IMR-90 (cell line): Measurements from ENCODE around the gene ALCAM. TPM values are rescaled to one million over a fixed set of nuclear protein-coding genes. Genes with fewer than 3 reads are reported as not detected.

Source experiments
- ATAC-seq: fragments of 200-7000 bp; cut with Tn5 transposase; 2 replicates; pipeline ENCODE4 v1.9.1; 2020; ENCODE audit warnings: low read depth, mild to moderate bottlenecking, moderate library complexity
- BruUV-seq: library from RNA; stranded (reverse); fragments of 400-500 nt; replicated peaks from 2 replicates; lab custom pipeline; 2021; lab: Mats Ljungman, UMichigan
- CTCF ChIA-PET: fragments of 300-600 bp; formaldehyde crosslinking; extraction: SDS; loops from one replicate; lab custom pipeline; 2021; ENCODE audit warnings: antibody characterized with exemption; lab: Yijun Ruan, JAX
- POLR2A ChIA-PET: fragments of 300-600 bp; sonication (Branson Sonifier 250); formaldehyde crosslinking; loops from one replicate; lab custom pipeline; 2022; ENCODE audit warnings: antibody characterized with exemption; ENCODE audit not compliant: unreplicated experiment; lab: Charles Lee
- DNase-seq: peaks from one replicate; pipeline ENCODE4 v3.0.0; 2013
- H2AFZ ChIP-seq: replicated peaks from 2 replicates; pipeline ENCODE3; 2013; ENCODE audit warnings: low read length, mild to moderate bottlenecking; ENCODE audit not compliant: poor library complexity
- H2AK5ac ChIP-seq: 2 replicates; pipeline ENCODE4 v1.6.1; 2013; ENCODE audit warnings: low read depth, low read length, inconsistent platforms
- H2AK9ac ChIP-seq: replicated peaks from 2 replicates; pipeline ENCODE3; 2013; ENCODE audit warnings: mild to moderate bottlenecking, low read depth, low read length, moderate library complexity; ENCODE audit not compliant: poor library complexity
- H2BK120ac ChIP-seq: 2 replicates; pipeline ENCODE4 v1.6.1; 2013; ENCODE audit warnings: low read depth, low read length, inconsistent platforms
- H2BK15ac ChIP-seq: 3 replicates; pipeline ENCODE4 v1.6.1; 2013; ENCODE audit warnings: low read depth, low read length, inconsistent platforms
- H2BK20ac ChIP-seq: 2 replicates; pipeline ENCODE4 v1.6.1; 2013; ENCODE audit warnings: low read depth, mild to moderate bottlenecking, inconsistent platforms, low read length, moderate library complexity
- H2BK5ac ChIP-seq: 2 replicates; pipeline ENCODE4 v1.6.1; 2013; ENCODE audit warnings: mild to moderate bottlenecking, low read depth, low read length, inconsistent platforms; ENCODE audit not compliant: poor library complexity, severe bottlenecking
- H3K14ac ChIP-seq: replicated peaks from 2 replicates; pipeline ENCODE4 v1.6.1; 2013; ENCODE audit warnings: low read depth, low read length, inconsistent platforms
- H3K18ac ChIP-seq: 2 replicates; pipeline ENCODE4 v1.6.1; 2013; ENCODE audit warnings: low read depth, low read length, control low read depth
- H3K23ac ChIP-seq: 2 replicates; pipeline ENCODE4 v1.6.1; 2013; ENCODE audit warnings: low read depth, low read length, inconsistent platforms
- H3K27ac ChIP-seq: 2 replicates; pipeline ENCODE4 v1.5.1; 2013; ENCODE audit warnings: mild to moderate bottlenecking, control low read depth, low read length; ENCODE audit not compliant: insufficient read depth
- H3K27me3 ChIP-seq: 2 replicates; pipeline ENCODE4 v1.6.1; 2013; ENCODE audit warnings: low read length; ENCODE audit not compliant: control insufficient read depth, insufficient read depth
- H3K36me3 ChIP-seq: 2 replicates; pipeline ENCODE4 v1.6.1; 2013; ENCODE audit warnings: low read length, mixed read lengths; ENCODE audit not compliant: control insufficient read depth, insufficient read depth
- H3K4ac ChIP-seq: 2 replicates; pipeline ENCODE4 v1.6.1; 2013; ENCODE audit warnings: low read depth, low read length, inconsistent platforms
- H3K4me1 ChIP-seq: 2 replicates; pipeline ENCODE4 v1.6.1; 2013; ENCODE audit warnings: low read length, mixed read lengths; ENCODE audit not compliant: control insufficient read depth, insufficient read depth
- H3K4me2 ChIP-seq: 2 replicates; pipeline ENCODE4 v1.6.1; 2013; ENCODE audit warnings: low read depth, mild to moderate bottlenecking, control low read depth, low read length, moderate library complexity
- H3K4me3 ChIP-seq: 2 replicates; pipeline ENCODE4 v1.5.1; 2013; ENCODE audit warnings: low read depth, mild to moderate bottlenecking, control low read depth, low read length, moderate library complexity; ENCODE audit not compliant: insufficient read depth
- H3K56ac ChIP-seq: 2 replicates; pipeline ENCODE4 v1.6.1; 2013; ENCODE audit warnings: low read length, inconsistent platforms; ENCODE audit not compliant: insufficient read depth; ENCODE audit errors: extremely low read depth
- H3K79me1 ChIP-seq, 2 experiments: 2 replicates each; pipeline ENCODE4 v1.6.1; 2013; ENCODE audit warnings: low read length in 2 of 2, inconsistent platforms in 1 of 2, low read depth in 1 of 2
- H3K9ac ChIP-seq: 2 replicates; pipeline ENCODE4 v1.6.1; 2013; ENCODE audit warnings: low read depth, low read length, control low read depth
- H3K9me1 ChIP-seq: 2 replicates; pipeline ENCODE4 v1.6.1; 2013; ENCODE audit warnings: low read length, inconsistent platforms; ENCODE audit not compliant: insufficient read depth
- H3K9me3 ChIP-seq: 2 replicates; pipeline ENCODE4 v1.6.1; 2013; ENCODE audit warnings: low read length; ENCODE audit not compliant: control insufficient read depth, insufficient read depth
- H4K20me1 ChIP-seq: 2 replicates; pipeline ENCODE4 v1.6.1; 2013; ENCODE audit warnings: low read length, inconsistent platforms; ENCODE audit not compliant: insufficient read depth
- H4K5ac ChIP-seq: 2 replicates; pipeline ENCODE4 v1.6.1; 2013; ENCODE audit warnings: mild to moderate bottlenecking, low read depth, low read length, control low read depth
- H4K8ac ChIP-seq, 2 experiments: 2 replicates each; pipeline ENCODE4 v1.6.1; 2013; ENCODE audit warnings: low read depth in 2 of 2, low read length in 2 of 2, control low read depth in 1 of 2, inconsistent platforms in 1 of 2
- H4K91ac ChIP-seq: 2 replicates; pipeline ENCODE4 v1.6.1; 2013; ENCODE audit warnings: low read depth, low read length, inconsistent platforms; ENCODE audit not compliant: insufficient read depth
- CEBPB ChIP-seq: IDR thresholded peaks from 2 replicates; pipeline ENCODE4 v1.6.1; 2012; ENCODE audit warnings: low read depth, low read length, improper control_type of control experiment
- NFE2L2 ChIP-seq: fragments of 150-350 bp; IDR thresholded peaks from 2 replicates; pipeline ENCODE4 v1.6.1; 2016; ENCODE audit warnings: low read depth, mild to moderate bottlenecking, low read length
- RCOR1 ChIP-seq: IDR thresholded peaks from 2 replicates; pipeline ENCODE4 v1.6.1; 2012; ENCODE audit warnings: mild to moderate bottlenecking, low read length, improper control_type of control experiment; ENCODE audit not compliant: insufficient replicate concordance
- WGBS, 2 experiments: methylation state at CpG; one replicate each; pipeline versions ENCODE4 v1.1.5 to v1.1.7; 2013; ENCODE audit warnings: missing lambda C conversion rate in 2 of 2; ENCODE audit not compliant: insufficient read length in 1 of 2; ENCODE audit errors: extremely low coverage in 2 of 2; 5-methylcytosine and 5-hydroxymethylcytosine counted together
- dilution Hi-C: fragments of 300-500 bp; cut with HindIII; formaldehyde crosslinking; loops from one replicate; pipeline ENCODE4 v1.14.3; 2018; ENCODE audit warnings: low sequenced_read_pairs; ENCODE audit not compliant: unreplicated experiment
- in situ Hi-C: fragments of 300-500 bp; cut with MboI; formaldehyde crosslinking; loops from 3 replicates; pipeline ENCODE4 v1.14.3; 2019; ENCODE audit warnings: low sequenced_read_pairs, inconsistent platforms, mixed read lengths
- intact Hi-C: fragments of 100-400 bp; cut with micrococcal nuclease; formaldehyde crosslinking; loops from 2 replicates; pipeline ENCODE4 v1.10.0; 2022
- polyA plus RNA-seq, 3 experiments: library from polyadenylated mRNA; depleted of rRNA; stranded (reverse); fragments of >200 nt; gene quantifications; 2 replicates each; pipeline ENCODE4 v1.2.3, GENCODE V29; 2012; ENCODE audit warnings: low replicate concordance in 1 of 3
- total RNA-seq: library from RNA; depleted of rRNA; stranded (reverse); fragments of >200 nt; gene quantifications from 2 replicates; pipeline ENCODE4 v1.2.3, GENCODE V29; 2012

ALCAM gene
- total and polyA plus RNA-seq, 2 of the 4 experiments (the other 2 are of a cell fraction) = 117 to 423 TPM

GRCh38 chr3:105499961-105500360 is 133.3 kb downstream of the ALCAM start:
- in situ Hi-C loops (no loop called here), intact Hi-C loops (no loop called here), dilution Hi-C loops (no loop called here)
- Histone ChIP-seq H2AK5ac (no peak overlapping the region), H3K4me2 (no peak overlapping the region), H2BK20ac (no peak overlapping the region), H3K14ac (no peak overlapping the region), H3K56ac (no peak overlapping the region), H2BK5ac (no peak overlapping the region), H3K36me3 (no peaks in the 10 kb centered on the region), H4K20me1 (peaks cover 9% of the 10 kb centered on the region; the same call in 1 of the 2 replicates), H3K4me3 (no peak overlapping the region), H2AFZ (no peak overlapping the region), H2BK120ac (no peak overlapping the region), H3K79me1 (peaks cover 19 to 50% of the 10 kb centered on the region in 2 experiments), H2BK15ac (no peak overlapping the region), H3K4me1 (peaks cover 14% of the 10 kb centered on the region), H3K9me3 (no peaks in the 10 kb centered on the region), H3K9me1 (peaks cover 11% of the 10 kb centered on the region; the same call in 1 of the 2 replicates), H4K91ac (no peak overlapping the region), H3K27ac (no peak overlapping the region), H3K23ac (no peak overlapping the region), H4K8ac (no peak overlapping the region), H3K4ac (no peak overlapping the region), H3K18ac (no peak overlapping the region), H3K27me3 (no peaks in the 10 kb centered on the region), H2AK9ac (no peak overlapping the region), H4K5ac (no peak overlapping the region), H3K9ac (no peak overlapping the region)
- no peak for ATAC-seq
- ChIA-PET POLR2A (no interaction called here), CTCF (interaction anchor here (0.5 kb wide), 1 partner anchor 20 kb away, joined by 3 read pairs; no protein-coding TSS in a partner anchor)
- no TSS peak for BruUV-seq
- no peak for DNase-seq
- 100% methylated on average over 1 of the region's 1 CpG; no CpG with 5 or more reads in 1 of the 2 experiments for WGBS, 2 experiments
- TF ChIP-seq RCOR1 (no peak), NFE2L2 (no peak), CEBPB (0 out of 2 replicates have a peak, but pooled peaks have one; percentile 21)
